ENCODE results near the gene LYPD3. TPM values are rescaled to one million over a fixed set of nuclear protein-coding genes. Genes with fewer than 3 reads are reported as not detected.

The LYPD3 gene
- total and polyA plus RNA-seq, 11 donors = 0.08 to 0.77 (median 0.37) TPM; not detected in 4

DNA sequence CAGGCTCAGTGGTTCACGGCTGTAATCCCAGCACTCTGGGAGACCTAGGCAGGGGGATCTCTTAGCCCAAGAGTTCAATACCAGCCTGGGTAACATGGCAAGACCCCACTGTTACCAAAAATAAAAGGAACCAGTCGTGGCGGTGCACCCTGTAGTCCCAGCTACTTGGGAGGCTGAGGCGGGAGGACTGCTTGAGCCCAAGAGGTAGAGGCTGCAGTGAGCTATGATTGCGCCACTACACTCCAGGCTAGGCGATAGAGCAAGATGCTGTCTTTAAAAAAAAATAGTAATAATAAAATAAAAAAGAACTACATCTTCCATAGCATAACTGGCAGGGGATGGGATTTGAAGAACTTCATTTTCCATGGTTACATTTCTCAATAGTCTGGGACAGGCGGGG, 3.0 kb downstream of the LYPD3 start:
- ATAC-seq = no peak
- WGBS, 4 donors = 89 to 92% (median 91%) methylated on average over 7 of the region's 7 CpGs

DNA sequence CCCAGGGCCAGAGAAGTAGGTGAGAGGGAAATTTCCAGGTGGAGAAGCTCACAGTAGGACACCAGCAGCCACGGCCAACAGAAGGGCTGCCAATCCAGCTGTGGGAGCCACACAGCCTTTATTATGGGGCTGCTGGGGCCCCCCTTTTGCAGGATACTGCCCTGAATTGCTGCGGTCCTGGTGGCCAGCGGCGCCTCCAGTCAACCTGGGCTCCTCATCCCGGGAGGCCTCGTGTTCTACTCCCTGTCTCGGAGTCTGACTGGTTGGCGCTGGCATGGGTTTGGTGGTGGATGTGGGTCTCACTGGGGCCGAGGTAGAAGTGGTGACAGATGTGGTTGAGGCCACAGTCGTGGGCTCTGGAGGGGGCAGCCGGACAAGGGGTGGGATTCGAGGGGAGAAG, 4.1 kb downstream of the LYPD3 start:
- intact Hi-C loops (cut with DNase I) = loop anchor here in 7 of 10 donors (5.0 kb wide), 2 partner anchors 41 to 61 kb away; partner anchors contain the start of gene PHLDB3 (in 7 of the 7)
- Histone ChIP-seq H3K4me3 (no peak overlapping the region), H3K9me3 (no peaks in the 10 kb centered on the region), H3K36me3 (no peaks in the 10 kb centered on the region), H3K27ac (no peak overlapping the region), H3K27me3 (peaks cover 0 to 6% (median 0%) of the 10 kb centered on the region in 9 donors), H3K4me1 (peaks cover 0 to 21% (median 9%) of the 10 kb centered on the region in 12 donors)
- WGBS, 4 donors = 85 to 95% (median 91%) methylated on average over 9 to 12 of the region's 12 CpGs
- DNase-seq (no peak), ATAC-seq (no peak)
- TF ChIP-seq, protein P1, sequence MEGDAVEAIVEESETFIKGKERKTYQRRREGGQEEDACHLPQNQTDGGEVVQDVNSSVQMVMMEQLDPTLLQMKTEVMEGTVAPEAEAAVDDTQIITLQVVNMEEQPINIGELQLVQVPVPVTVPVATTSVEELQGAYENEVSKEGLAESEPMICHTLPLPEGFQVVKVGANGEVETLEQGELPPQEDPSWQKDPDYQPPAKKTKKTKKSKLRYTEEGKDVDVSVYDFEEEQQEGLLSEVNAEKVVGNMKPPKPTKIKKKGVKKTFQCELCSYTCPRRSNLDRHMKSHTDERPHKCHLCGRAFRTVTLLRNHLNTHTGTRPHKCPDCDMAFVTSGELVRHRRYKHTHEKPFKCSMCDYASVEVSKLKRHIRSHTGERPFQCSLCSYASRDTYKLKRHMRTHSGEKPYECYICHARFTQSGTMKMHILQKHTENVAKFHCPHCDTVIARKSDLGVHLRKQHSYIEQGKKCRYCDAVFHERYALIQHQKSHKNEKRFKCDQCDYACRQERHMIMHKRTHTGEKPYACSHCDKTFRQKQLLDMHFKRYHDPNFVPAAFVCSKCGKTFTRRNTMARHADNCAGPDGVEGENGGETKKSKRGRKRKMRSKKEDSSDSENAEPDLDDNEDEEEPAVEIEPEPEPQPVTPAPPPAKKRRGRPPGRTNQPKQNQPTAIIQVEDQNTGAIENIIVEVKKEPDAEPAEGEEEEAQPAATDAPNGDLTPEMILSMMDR (IDR thresholded peaks at IDR 0.05) = no peak
- no peak for TF ChIP-seq POLR2A (IDR thresholded peaks at IDR 0.05)

More for the DNA sequence above, 3.0 kb downstream of the LYPD3 start:
- H3K27me3 ChIP-seq = peaks cover 0 to 6% (median 0%) of the 10 kb centered on the region in 9 donors
- no peak for TF ChIP-seq POLR2A (IDR thresholded peaks at IDR 0.05)
- TF ChIP-seq, protein P1 (IDR thresholded peaks at IDR 0.05) = no peak
- peaks cover 0 to 21% (median 9%) of the 10 kb centered on the region in 12 donors for H3K4me1 ChIP-seq
- DNase-seq = no peak
- intact Hi-C loops (cut with DNase I) = loop anchor here in 8 of 10 donors (2.0 to 5.0 kb wide), 3 partner anchors 40 to 60 kb away; partner anchors contain the start of gene PHLDB3 (in 8 of the 8)
- no peaks in the 10 kb centered on the region for H3K9me3 ChIP-seq
- H3K4me3 ChIP-seq = peak overlapping the region in 1 of 12 donors; percentile 69
- no peak overlapping the region for H3K27ac ChIP-seq
- H3K36me3 ChIP-seq = no peaks in the 10 kb centered on the region

DNA sequence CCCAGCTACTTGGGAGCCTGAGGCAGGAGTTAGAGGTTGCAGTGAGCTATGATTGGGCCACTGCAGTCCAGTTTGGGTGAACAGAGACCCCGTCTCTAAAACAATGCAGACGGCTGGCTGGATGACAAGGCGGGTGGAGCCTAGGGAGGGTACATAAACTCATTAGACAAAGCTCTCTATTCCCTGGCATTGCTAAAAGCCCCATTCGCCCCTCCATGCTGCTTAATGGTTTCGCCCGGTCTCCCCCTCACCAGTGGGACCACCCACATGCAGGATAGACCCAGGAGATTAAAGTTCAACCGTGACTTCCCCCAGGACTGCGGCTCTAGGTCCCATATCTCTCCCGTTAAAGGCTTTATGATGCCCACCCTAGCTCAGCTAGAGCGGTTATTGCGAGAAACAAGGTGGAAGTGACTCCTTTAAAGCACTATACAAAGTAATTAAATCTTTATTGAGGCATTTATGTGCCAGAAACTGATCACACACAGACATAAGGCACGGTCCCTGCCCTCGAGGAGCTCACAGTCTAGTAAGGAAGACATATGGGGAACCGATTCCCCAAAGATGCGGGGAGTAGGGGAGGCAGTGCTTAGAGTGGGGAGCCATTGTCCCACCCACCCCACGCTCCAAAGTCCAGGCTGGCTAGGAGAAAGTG, 4.9 kb downstream of the LYPD3 start:
- H3K4me1 ChIP-seq = peaks cover 0 to 19% (median 9%) of the 10 kb centered on the region in 12 donors
- WGBS, 4 donors = 74 to 76% (median 75%) methylated on average over 16 of the region's 16 CpGs
- H3K27ac ChIP-seq = no peak overlapping the region
- ATAC-seq = no peak
- no peak for DNase-seq
- TF ChIP-seq, protein P1 (IDR thresholded peaks at IDR 0.05) = no peak
- intact Hi-C loops (cut with DNase I) = loop anchor here in 7 of 10 donors (5.0 kb wide), 2 partner anchors 42 to 62 kb away; partner anchors contain the start of gene PHLDB3 (in 7 of the 7)
- no peaks in the 10 kb centered on the region for H3K9me3 ChIP-seq
- H3K27me3 ChIP-seq = peaks cover 0 to 5% (median 0%) of the 10 kb centered on the region in 9 donors
- H3K4me3 ChIP-seq = no peak overlapping the region
- no peaks in the 10 kb centered on the region for H3K36me3 ChIP-seq

DNA sequence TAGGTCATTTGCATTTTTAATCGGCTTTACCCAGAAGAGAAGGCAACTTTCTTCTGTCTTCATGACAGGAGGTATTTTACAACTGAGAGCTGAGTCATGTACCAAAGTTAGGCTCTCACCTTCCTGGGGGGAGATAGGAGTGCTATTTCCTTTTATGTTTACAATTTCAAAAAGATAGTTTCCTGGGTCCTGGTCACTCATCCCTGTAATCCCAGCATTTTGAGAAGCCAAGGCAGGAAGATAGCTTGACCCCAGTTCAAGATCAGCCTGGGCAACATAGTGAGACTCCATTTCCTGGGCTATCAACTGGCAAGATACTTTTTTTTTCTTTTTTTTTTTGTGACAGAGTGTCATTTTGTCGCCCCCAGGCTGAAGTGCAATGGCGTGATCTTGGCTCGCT, 7.6 kb downstream of the LYPD3 start:
- Histone ChIP-seq H3K27me3 (no peaks in the 10 kb centered on the region), H3K9me3 (no peaks in the 10 kb centered on the region), H3K27ac (no peak overlapping the region), H3K4me1 (peaks cover 0 to 4% (median 0%) of the 10 kb centered on the region in 12 donors), H3K4me3 (no peak overlapping the region), H3K36me3 (no peaks in the 10 kb centered on the region)
- no peak for TF ChIP-seq POLR2A (IDR thresholded peaks at IDR 0.05)
- TF ChIP-seq, protein P1 (IDR thresholded peaks at IDR 0.05) = no peak
- ATAC-seq (no peak), DNase-seq (no peak)
- intact Hi-C loops (cut with DNase I) = no loop called here
- 80 to 90% (median 85%) methylated on average over 4 of the region's 4 CpGs for WGBS, 4 donors
